Hepatocyte (in vitro differentiated cells): Measurements from ENCODE around the gene MRPS31. TPM values are rescaled to one million over a fixed set of nuclear protein-coding genes. Genes with fewer than 3 reads are reported as not detected.

Source experiments
- DNase-seq: peaks from one replicate; pipeline ENCODE4 v3.0.0-alpha.2; 2016; ENCODE audit warnings: low spot score
- H2AFZ ChIP-seq: fragments of 200-600 bp; sonication (generic); 2 replicates; pipeline ENCODE4 v1.6.0; 2016; ENCODE audit warnings: antibody characterized with exemption, mild to moderate bottlenecking
- H3K27ac ChIP-seq: fragments of 200-600 bp; sonication (generic); 2 replicates; pipeline ENCODE4 v1.5.1; 2016; ENCODE audit warnings: mild to moderate bottlenecking
- H3K27me3 ChIP-seq: fragments of 200-600 bp; sonication (generic); 2 replicates; pipeline ENCODE4 v1.6.1; 2016
- H3K36me3 ChIP-seq: fragments of 200-600 bp; sonication (generic); replicated peaks from 2 replicates; pipeline ENCODE4 v1.5.1; 2016; ENCODE audit warnings: low read depth; ENCODE audit not compliant: insufficient read depth
- H3K4me1 ChIP-seq: fragments of 200-600 bp; sonication (generic); 2 replicates; pipeline ENCODE4 v1.5.1; 2016; ENCODE audit warnings: mild to moderate bottlenecking, moderate library complexity; ENCODE audit not compliant: insufficient read depth
- H3K4me2 ChIP-seq: fragments of 200-600 bp; sonication (generic); 2 replicates; pipeline ENCODE4 v1.6.0; 2016
- H3K4me3 ChIP-seq: fragments of 200-600 bp; sonication (generic); 2 replicates; pipeline ENCODE4 v1.5.1; 2016; ENCODE audit warnings: mild to moderate bottlenecking
- H3K79me2 ChIP-seq: fragments of 200-600 bp; sonication (generic); 2 replicates; pipeline ENCODE4 v1.6.0; 2017; ENCODE audit warnings: mild to moderate bottlenecking
- H3K9me2 ChIP-seq: fragments of 200-600 bp; sonication (generic); replicated peaks from 2 replicates; pipeline ENCODE4 v1.6.0; 2017; ENCODE audit warnings: mild to moderate bottlenecking; ENCODE audit not compliant: insufficient read depth
- H3K9me3 ChIP-seq: fragments of 200-600 bp; sonication (generic); 2 replicates; pipeline ENCODE4 v1.5.1; 2016; ENCODE audit warnings: low read depth, mild to moderate bottlenecking
- H4K20me1 ChIP-seq: fragments of 200-600 bp; sonication (generic); 2 replicates; pipeline ENCODE4 v1.6.0; 2016; ENCODE audit warnings: mild to moderate bottlenecking; ENCODE audit not compliant: insufficient read depth, poor library complexity, severe bottlenecking
- EZH2 ChIP-seq: fragments of 200-600 bp; sonication (generic); IDR thresholded peaks from 2 replicates; pipeline ENCODE4 v1.6.1; 2016; ENCODE audit warnings: antibody characterized with exemption, mild to moderate bottlenecking, borderline replicate concordance
- EZH2phosphoT487 ChIP-seq: fragments of 200-600 bp; sonication (generic); IDR thresholded peaks from one replicate; pipeline ENCODE4 v1.6.1; 2018; ENCODE audit warnings: antibody characterized with exemption, mild to moderate bottlenecking, low read depth, moderate library complexity; ENCODE audit not compliant: unreplicated experiment, severe bottlenecking
- WGBS: methylation state at CpG from one replicate; pipeline ENCODE4 v1.1.6; 2016; ENCODE audit warnings: low lambda C conversion rate; ENCODE audit errors: missing lambda C conversion rate; 5-methylcytosine and 5-hydroxymethylcytosine counted together
- polyA plus RNA-seq: library from polyadenylated mRNA; unstranded; fragments of >200 nt; fragmentation: Nextera tagmentation; extraction: Ambion mirVana; gene quantifications from 2 replicates; pipeline ENCODE4 v1.2.1, GENCODE V29; 2016
- total RNA-seq: library from RNA; depleted of rRNA; stranded (reverse); fragments of >200 nt; gene quantifications from 2 replicates; pipeline ENCODE4 v1.2.3, GENCODE V29; 2014
- TF ChIP-seq, protein P1 (sequence below): fragments of 200-600 bp; sonication (generic); IDR thresholded peaks from 2 replicates; pipeline ENCODE4 v1.5.1; 2016; ENCODE audit warnings: antibody characterized with exemption, mild to moderate bottlenecking; ENCODE audit not compliant: poor library complexity

The MRPS31 gene
- total and polyA plus RNA-seq, 2 experiments from 2014 or later: 27.7 to 34.6 TPM

- peaks cover 14% of the 10 kb centered on the region for H3K4me1 ChIP-seq
- no peak for DNase-seq
- no peak overlapping the region for H3K27ac ChIP-seq
- TF ChIP-seq EZH2 (no peak), EZH2phosphoT487 (no peak)
- TF ChIP-seq, protein P1, sequence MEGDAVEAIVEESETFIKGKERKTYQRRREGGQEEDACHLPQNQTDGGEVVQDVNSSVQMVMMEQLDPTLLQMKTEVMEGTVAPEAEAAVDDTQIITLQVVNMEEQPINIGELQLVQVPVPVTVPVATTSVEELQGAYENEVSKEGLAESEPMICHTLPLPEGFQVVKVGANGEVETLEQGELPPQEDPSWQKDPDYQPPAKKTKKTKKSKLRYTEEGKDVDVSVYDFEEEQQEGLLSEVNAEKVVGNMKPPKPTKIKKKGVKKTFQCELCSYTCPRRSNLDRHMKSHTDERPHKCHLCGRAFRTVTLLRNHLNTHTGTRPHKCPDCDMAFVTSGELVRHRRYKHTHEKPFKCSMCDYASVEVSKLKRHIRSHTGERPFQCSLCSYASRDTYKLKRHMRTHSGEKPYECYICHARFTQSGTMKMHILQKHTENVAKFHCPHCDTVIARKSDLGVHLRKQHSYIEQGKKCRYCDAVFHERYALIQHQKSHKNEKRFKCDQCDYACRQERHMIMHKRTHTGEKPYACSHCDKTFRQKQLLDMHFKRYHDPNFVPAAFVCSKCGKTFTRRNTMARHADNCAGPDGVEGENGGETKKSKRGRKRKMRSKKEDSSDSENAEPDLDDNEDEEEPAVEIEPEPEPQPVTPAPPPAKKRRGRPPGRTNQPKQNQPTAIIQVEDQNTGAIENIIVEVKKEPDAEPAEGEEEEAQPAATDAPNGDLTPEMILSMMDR: no peak
- no peaks in the 10 kb centered on the region for H3K9me3 ChIP-seq
- no peak overlapping the region for H2AFZ ChIP-seq
- H4K20me1 ChIP-seq: no peaks in the 10 kb centered on the region
- no peak overlapping the region for H3K4me3 ChIP-seq
- WGBS: 90% methylated on average over 9 of the region's 9 CpGs
- H3K79me2 ChIP-seq: peaks cover 3% of the 10 kb centered on the region
- H3K27me3 ChIP-seq: no peaks in the 10 kb centered on the region
- no peaks in the 10 kb centered on the region for H3K9me2 ChIP-seq
- no peaks in the 10 kb centered on the region for H3K36me3 ChIP-seq
- no peak overlapping the region for H3K4me2 ChIP-seq
These were observed 27.4 kb upstream of the MRPS31 start for GRCh38 chr13:40798380-40798779.

- Histone ChIP-seq H3K27me3 (no peaks in the 10 kb centered on the region), H3K4me3 (no peak overlapping the region), H4K20me1 (no peaks in the 10 kb centered on the region), H3K79me2 (peaks cover 13% of the 10 kb centered on the region), H3K9me2 (no peaks in the 10 kb centered on the region), H2AFZ (no peak overlapping the region), H3K27ac (no peak overlapping the region), H3K4me2 (no peak overlapping the region), H3K36me3 (no peaks in the 10 kb centered on the region), H3K9me3 (no peaks in the 10 kb centered on the region), H3K4me1 (peaks cover 3% of the 10 kb centered on the region)
- DNase-seq: no peak
- TF ChIP-seq EZH2 (no peak), EZH2phosphoT487 (no peak)
- TF ChIP-seq, protein P1: no peak
- WGBS: 95% methylated on average over 6 of the region's 6 CpGs
These were observed 25.7 kb upstream of the MRPS31 start for GRCh38 chr13:40796649-40797048.

GRCh38 chr13:40794414-40795368 lies 23.7 kb upstream of the MRPS31 start:
- peaks cover 27% of the 10 kb centered on the region for H3K79me2 ChIP-seq
- H3K4me1 ChIP-seq: peaks cover 7% of the 10 kb centered on the region
- no peaks in the 10 kb centered on the region for H3K36me3 ChIP-seq
- no peak overlapping the region for H2AFZ ChIP-seq
- no peak for TF ChIP-seq EZH2phosphoT487
- TF ChIP-seq, protein P1: no peak
- TF ChIP-seq EZH2: no peak
- no peaks in the 10 kb centered on the region for H3K9me3 ChIP-seq
- H4K20me1 ChIP-seq: no peaks in the 10 kb centered on the region
- H3K4me2 ChIP-seq: no peak overlapping the region
- H3K9me2 ChIP-seq: no peaks in the 10 kb centered on the region
- peak overlapping the region; percentile 53 for H3K27ac ChIP-seq
- DNase-seq: peak; percentile 35
- H3K4me3 ChIP-seq: no peak overlapping the region
- H3K27me3 ChIP-seq: no peaks in the 10 kb centered on the region
- WGBS: 89% methylated on average over 12 of the region's 13 CpGs
